HCEC 1CT (cell line): ENCODE results near the gene PDE6B.
"Not testable (repeated sequence)": the region's sequence is repeated elsewhere in the genome, so short reads cannot be mapped to it uniquely, and the experiment has no call there.

Source experiments
- DNase-seq: peaks from one replicate; pipeline ENCODE4 v3.0.0-alpha.2; 2017

The PDE6B gene

GRCh38 chr4:622996-623913 is 2.1 kb upstream of the PDE6B start:
- DNase-seq: no peak

DNA sequence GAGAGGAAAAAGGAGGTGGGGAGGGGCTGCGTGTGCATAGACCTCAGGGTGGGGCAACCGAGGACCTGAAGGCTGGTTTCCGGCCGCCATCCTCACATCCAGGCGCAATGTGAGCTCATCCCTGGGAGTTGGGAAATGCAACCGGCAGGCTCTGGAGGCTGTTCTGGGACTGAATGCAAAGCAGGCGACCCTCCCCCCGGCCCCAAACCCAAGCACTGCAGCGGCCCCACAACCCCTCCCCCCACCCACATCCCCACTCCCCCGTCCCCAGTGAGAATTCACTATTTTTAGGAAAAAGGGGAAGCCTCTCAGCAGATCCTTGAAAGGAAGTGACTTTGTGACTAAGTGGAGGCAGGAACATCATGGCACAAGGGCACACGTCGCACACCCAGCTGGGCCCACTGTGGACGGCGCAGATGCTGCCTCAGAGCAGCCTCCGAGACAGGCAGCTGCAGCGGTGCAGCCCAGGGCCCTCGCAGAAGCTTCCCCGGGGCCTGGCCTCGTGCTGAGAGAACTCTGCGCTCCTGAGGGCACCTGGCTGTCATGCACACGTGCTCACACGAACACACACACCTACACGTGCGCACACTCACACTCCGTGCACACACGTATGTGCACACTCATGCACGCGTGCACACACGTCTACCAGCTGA is 1.3 kb upstream of the PDE6B start:
- DNase-seq: no peak

DNA sequence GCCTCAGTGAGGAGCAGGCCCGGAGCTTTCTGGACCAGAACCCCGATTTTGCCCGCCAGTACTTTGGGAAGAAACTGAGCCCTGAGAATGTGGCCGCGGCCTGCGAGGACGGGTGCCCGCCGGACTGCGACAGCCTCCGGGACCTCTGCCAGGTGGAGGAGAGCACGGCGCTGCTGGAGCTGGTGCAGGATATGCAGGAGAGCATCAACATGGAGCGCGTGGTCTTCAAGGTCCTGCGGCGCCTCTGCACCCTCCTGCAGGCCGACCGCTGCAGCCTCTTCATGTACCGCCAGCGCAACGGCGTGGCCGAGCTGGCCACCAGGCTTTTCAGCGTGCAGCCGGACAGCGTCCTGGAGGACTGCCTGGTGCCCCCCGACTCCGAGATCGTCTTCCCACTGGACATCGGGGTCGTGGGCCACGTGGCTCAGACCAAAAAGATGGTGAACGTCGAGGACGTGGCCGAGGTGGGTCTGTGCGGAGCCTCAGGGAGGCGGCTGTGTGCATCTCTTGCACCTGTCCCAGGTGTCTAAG is 323 bp downstream of the PDE6B start:
- DNase-seq: no peak

GRCh38 chr4:626201-627091 is 1.1 kb downstream of the PDE6B start:
- no peak for DNase-seq

DNA sequence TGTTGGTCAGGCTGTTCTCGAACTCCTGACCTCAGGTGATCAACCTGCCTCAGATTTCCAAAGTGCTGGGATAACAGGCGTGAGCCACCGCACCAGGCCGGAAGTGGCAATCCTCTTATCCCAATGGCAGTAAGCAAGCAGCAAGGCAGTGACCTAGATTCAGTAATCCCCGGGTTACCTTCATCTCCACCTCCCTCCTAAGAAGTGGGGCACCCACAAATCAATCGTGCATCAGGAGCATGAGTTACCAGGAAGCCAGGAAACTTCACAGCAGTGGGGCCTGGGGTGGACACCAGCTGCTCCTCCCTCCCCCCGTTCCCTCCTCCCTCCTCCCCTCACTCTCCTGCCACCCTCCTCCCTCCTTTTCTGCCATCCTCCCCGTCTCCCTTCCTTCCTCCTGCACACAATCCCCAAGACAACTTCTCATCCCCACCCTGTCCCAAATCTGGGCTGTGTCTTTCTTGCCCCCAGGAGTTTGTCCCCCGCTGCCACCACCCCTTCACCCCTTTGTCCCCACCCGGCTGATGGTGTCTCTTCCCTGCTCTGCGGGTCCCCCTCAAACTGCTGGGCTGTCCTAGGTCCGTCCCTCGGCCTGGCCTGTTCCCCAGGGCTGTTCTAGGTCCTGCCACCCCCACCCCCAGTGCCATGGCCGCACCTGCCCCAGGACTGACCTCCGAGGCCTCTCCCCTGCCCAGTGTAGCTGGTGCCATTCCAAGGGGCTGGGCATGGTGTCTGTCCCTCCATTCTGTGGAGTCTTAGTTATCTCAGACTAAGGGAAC is 2.2 kb downstream of the PDE6B start:
- no peak for DNase-seq

GRCh38 chr4:628311-628741 is 3.0 kb downstream of the PDE6B start:
- DNase-seq: no peak

DNA sequence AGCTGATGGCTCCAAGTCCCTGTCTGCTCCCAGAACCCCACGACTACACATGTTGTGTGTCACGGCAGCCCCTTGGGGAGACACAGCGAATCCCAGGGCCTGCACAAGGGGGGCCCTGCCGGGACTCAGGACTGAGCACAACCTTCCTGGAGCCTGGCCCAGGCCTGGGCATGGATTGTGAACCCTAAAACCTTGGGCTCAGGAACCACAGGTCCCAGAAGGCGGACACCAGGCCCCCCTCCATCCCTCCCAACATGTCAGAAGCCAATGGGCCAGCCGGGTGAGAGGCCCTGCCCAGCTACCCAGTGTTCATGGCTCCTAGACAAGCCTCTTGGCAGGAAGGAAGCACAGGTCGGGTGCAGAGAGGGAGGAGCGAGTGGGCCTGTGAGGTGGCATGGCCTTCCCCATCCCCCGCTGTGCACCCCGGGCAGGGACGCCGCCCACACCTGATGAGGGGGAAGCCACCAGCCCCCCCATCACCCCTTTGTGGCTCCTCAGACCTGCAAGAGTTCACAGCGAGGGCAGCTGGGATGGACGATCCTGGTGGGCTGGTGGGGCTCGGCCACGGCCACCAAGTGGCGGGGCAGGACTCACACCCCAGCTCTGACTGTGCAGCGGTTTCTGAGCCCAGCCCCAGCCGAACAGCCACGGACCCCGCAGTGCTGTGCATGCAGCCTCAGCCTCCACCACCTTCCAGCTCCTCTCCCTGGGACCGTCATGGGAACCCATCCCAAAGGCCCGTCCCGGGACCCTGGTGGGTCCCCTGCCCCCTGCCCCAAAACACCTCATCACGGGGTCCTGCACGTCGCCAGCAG is 3.7 kb downstream of the PDE6B start:
- DNase-seq: no peak

DNA sequence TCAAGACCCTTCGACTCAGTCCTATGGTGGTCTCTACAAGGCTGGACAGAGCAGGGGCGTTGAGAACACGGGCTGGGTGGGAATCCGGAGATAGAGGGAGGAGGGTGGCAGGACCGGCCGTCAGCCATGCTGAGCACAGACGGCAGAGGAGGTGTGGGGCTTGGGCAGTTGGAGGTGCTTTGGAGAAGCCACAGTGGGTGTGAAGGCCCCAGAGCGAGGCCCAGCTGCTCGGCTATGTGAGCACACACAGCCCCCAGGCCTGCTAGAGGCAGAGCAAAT is 4.2 kb downstream of the PDE6B start:
- no peak for DNase-seq

DNA sequence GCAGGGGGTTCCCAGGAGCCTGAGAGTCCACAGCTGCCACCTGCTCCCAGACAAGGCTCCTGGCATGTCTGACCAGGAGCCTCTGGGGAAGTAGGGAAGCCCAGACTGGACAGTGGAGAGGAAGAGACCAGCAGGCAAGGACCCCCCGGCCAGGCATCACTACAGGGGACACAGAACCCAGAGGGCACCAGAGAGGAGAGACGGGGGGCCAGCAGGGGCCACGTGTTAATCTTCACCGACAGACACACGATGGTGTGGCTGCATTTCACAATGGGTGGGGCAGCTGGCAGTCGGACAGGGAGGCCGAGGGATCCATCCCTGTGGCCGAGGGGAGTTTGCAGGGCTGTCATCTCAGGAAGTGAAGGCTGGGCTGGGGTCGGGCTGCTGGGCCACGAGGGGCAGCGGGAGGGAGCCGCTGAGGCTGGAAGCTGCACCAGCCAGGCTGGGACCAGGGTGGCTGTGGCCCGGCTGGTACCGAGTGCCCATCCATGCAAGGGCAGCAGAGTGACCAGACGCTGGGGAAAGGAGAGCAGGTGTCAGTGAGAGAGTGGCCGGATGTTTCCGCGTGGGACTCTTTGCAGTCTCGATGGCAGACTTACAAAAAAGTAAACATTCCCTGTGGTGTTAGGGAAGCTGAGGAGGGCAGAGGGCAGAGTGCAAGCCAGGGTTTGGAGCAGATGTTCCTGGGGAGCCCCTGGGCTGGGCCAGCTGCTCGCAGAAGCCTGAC is 4.7 kb downstream of the PDE6B start:
- DNase-seq: no peak

- no peak for DNase-seq
Measured at GRCh38 chr4:630656-631055, 5.3 kb downstream of the PDE6B start.

DNA sequence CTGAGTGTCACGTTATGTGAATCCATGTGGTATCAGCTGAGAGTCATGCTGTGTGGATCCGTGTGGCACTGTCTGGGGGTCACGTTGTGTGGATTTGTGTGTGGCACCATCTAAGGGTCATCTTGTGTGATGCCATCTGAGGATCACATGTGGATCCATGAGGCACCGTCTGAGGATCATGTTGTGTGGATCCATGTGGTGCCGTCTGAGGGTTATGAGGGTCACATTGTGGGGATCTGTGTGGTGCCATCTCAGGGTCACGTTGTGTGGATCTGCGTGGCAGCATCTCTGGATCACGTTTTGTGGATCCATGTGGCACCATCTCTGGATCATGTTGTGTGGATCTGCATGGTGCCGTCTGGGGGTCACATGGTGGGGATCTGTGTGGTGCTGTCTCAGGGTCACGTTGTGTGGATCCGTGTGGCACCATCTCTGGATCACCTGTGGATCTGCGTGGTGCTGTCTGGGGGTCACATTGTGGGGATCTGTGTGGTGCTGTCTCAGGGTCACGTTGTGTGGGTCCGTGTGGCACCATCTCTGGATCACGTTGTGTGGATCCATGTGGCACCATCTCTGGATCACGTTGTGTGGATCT is 6.9 kb downstream of the PDE6B start:
- DNase-seq: no peak

DNA sequence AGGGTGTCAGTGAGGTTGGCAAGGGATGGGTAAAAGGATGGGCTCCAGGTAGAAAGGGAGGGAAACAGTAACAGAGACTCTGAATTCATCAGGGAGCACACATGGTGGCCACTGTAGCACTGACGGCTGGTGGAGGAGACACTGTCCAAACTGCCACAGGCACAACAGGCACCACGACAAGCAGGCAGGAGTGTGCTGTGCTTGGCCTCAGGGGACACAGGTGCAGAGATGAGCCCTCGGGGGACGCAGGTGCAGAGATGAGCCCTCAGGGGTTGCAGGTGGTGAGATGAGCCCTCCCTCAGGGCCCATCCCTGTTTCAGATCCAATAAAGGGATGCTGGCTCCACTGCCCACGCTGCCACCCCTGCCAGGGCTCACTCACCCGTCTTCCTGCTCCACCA is 7.6 kb downstream of the PDE6B start:
- no peak for DNase-seq

DNA sequence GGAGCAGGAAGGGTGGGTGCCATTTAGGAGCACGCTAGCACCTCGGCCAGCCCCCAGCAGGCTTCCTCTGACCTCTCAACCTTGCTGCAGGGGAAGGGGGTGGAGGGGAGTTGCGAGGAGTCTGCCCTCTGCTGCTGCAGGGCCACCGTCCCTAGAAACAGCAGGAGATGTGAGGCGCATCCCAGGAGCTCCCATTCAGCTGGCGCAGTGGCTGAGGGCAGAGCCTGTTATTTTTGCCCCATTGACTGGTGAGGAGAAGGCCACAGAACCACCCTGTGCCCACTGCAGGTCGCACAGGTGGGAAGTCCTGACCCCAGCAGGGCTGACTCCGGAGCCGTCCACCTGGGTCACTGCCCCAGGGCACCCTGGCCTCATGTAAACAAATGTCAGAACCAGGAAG is 8.0 kb downstream of the PDE6B start:
- no peak for DNase-seq

DNA sequence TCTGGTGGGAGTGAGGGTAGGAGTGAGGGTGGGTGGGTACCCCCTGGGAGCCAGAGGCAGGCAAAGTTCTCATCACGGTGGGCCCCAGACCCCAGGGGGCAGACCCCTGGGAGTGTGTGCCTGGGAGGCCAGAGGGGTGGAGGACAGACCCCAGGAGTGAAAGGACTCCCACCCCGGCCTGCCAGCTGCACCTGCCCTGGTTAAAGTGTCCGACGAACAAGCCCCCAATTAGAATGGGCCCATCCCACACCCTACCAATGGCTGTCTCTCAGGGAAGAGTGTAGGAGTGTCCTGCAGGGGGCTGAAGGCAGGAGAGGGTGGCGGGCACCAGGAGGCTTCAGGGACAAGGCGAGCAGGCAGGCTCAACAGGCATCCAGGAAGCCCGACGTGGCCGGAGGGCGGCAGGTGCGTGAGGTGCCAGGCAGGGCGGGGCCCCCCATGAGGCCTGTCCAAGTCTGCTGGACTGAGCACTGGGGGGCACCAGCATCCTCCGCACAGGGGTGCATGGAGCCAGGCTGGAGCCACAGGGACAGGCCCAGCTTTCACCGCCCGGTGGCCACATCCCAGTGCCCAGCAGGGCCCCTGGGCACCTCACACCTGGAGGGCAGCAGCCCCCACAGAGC is 8.7 kb downstream of the PDE6B start:
- no peak for DNase-seq

GRCh38 chr4:634599-634985 is 9.2 kb downstream of the PDE6B start:
- DNase-seq: no peak

DNA sequence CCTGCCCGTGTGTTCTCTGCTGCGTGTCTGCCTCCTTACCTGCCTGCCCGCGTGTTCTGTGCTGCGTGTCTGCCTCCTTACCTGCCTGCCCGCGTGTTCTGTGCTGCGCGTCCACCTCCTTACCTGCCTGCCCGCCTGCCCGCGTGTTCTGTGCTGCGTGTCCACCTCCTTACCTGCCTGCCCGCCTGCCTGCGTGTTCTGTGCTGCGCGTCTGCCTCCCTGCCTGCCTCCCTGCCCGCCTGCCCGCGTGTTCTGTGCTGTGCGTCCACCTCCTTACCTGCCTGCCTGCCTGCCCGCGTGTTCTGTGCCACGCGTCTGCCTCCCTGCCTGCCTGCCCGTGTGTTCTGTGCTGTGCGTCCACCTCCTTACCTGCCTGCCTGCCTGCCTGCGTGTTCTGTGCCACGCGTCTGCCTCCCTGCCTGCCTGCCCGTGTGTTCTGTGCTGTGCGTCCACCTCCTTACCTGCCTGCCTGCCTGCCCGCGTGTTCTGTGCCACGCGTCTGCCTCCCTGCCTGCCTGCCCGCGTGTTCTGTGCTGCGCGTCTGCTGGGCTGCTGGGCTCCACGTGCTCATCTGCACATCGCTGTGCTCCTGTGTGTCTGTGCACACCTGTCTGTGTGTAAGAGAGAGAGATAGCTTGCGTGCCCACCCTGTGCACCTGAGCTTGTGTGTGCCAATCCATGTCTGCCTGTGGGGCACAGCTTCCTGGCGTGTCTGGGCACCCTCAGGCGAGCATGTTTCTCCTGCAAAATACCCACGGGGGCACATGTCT is 9.9 kb downstream of the PDE6B start:
- DNase-seq: not testable (repeated sequence)

DNA sequence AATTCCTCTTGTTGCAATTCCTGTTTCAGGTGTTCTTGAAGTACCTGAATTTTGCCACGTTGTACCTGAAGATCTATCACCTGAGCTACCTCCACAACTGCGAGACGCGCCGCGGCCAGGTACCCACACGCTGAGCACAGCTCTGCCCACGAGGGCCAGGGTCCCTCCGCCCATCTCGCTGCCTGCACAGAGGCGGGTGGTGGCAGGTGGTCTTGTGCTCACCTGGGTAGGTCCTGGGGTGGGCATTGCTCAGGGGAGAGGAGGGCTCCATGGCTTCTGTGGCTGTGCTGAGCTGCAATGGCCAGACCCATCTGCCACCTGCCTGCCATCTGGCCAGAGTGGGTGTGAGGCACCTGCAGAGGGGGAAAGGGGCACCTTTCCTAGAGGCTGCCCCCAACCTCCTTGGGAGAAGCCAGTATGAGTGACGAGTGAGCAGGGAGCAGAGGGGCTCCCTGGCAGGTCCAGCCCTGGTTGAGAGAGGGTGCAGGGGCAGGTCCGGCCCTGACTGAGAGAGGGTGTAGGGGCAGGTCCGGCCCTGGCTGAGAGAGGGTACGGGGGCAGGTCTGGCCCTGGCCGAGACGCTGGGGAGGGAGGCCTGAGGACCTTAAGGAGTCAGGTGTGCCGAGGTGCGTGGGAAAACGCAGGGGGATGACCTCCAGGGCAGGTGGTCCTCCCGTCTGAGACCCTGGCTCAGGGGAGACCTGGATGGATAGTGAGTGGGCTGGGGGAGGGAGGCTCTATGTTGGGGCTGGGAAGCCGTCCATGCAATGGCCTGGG is 10.7 kb downstream of the PDE6B start:
- DNase-seq: no peak

DNA sequence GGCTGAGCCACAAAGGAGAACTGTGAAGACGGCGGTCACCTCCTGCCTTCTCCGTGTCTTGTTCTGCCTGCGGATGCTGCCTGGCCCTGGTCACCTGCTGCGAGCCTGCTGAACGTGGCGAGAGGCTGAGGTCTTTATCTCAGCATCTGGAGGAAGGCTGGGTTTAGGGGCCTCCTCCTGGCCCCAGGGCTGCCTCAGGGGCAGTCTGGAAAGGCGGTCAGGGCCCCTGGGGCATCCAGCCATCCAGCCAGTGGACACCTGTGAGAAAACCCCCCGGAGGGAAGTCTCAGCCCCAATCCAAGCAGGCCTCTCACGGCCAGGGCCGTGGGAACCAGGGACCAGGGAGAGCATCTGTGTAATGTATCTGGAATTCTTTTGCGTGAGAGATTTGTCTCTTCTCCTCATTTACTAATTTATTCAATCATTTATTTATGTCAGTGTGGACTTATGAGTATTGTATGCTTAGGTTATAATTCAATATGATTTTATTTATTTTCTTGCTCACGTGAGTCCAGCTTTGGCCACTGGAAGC is 11.3 kb downstream of the PDE6B start:
- DNase-seq: no peak
